ENCODE data around the gene PTP4A2.

GRCh38 chr1:31872658-31873636 is 65.2 kb downstream of the PTP4A2 start:
- TF ChIP-seq EP300 (IDR thresholded peaks at IDR 0.05) (no peak), POLR2AphosphoS5 (IDR thresholded peaks at IDR 0.05) (no peak), CTCF (IDR thresholded peaks at IDR 0.05) (no peak), POLR2A (IDR thresholded peaks at IDR 0.05) (no peak)
